ENCODE results near the gene PRRC2A.
A peak's percentile ranks its signal among the peaks of the same experiment; 100 is the strongest.

Gene PRRC2A

DNA sequence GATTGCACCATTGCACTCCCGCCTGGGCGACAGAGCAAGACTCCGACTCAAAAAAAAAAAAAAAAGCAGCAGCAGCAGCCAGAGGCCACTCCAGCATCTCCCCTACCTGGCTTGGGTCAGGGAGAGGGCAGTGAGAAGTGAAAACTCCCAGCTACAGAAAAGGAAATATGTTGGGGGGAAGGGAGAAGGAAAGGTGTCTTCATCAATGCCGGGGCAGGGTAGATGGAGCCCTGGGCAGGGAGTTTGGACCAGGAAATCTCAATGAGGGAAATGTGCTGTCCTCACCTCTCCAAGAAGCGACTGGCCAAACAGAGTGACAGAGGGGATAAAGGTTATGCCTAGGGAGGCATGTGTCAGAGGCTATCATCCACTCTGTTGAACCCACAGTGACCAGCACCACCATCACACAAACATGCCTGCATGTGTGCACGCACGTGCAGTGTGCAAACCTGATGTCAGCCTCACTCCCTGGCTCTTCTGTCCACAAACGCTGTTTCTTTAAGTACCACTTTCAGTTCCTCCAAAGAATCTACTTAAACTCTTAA is 6.4 kb upstream of the PRRC2A start:
- Histone ChIP-seq H3K4me3 (ENCODE audit: low read depth, low read length) (peak overlapping the region; percentile 51), H3K23ac (ENCODE audit: low read length) (no peak overlapping the region), H3K9ac (ENCODE audit: low read length) (no peak overlapping the region), H4K8ac (ENCODE audit: low read depth, low read length) (no peak overlapping the region), H3K9me3 (ENCODE audit: insufficient read depth, low read depth, low read length) (no peaks in the 10 kb centered on the region), H2BK12ac (ENCODE audit: low read length) (no peak overlapping the region), H2AK5ac (ENCODE audit: low read length) (no peak overlapping the region), H4K12ac (ENCODE audit: low read depth, low read length) (no peak overlapping the region), H3K79me1 (ENCODE audit: low read length) (no peaks in the 10 kb centered on the region), H2BK5ac (ENCODE audit: low read depth, low read length, poor library complexity) (no peak overlapping the region), H3K27ac (ENCODE audit: low read depth, low read length) (no peak overlapping the region), H3K36me3 (ENCODE audit: control insufficient read depth in 1 of 2, insufficient read depth in 2 of 2, low read length in 2 of 2) (no peaks in the 10 kb centered on the region), H3K27me3 (ENCODE audit: insufficient read depth, low read length) (no peaks in the 10 kb centered on the region), H3K4ac (ENCODE audit: low read depth, low read length) (no peak overlapping the region), H3K18ac (ENCODE audit: low read length) (no peak overlapping the region), H2AFZ (ENCODE audit: insufficient read depth, low read length, poor library complexity) (no peak overlapping the region), H4K91ac (ENCODE audit: low read depth, low read length) (no peak overlapping the region), H3K4me2 (ENCODE audit: low read length) (no peak overlapping the region), H3K79me2 (ENCODE audit: control insufficient read depth, insufficient read depth, low read length, poor library complexity) (no peaks in the 10 kb centered on the region), H3K4me1 (ENCODE audit: control insufficient read depth in 1 of 2, insufficient read depth in 2 of 2, low read length in 2 of 2) (no peaks in the 10 kb centered on the region), H3K14ac (ENCODE audit: low read length) (no peak overlapping the region), H2BK120ac (ENCODE audit: insufficient read depth, low read length, poor library complexity) (no peak overlapping the region)
- DNase-seq, result peak in 1 of 2 donors; percentile 20
- WGBS (ENCODE audit: extremely low coverage, insufficient coverage, insufficient read length), result no CpG with 5 or more reads among the region's 8 CpGs

DNA sequence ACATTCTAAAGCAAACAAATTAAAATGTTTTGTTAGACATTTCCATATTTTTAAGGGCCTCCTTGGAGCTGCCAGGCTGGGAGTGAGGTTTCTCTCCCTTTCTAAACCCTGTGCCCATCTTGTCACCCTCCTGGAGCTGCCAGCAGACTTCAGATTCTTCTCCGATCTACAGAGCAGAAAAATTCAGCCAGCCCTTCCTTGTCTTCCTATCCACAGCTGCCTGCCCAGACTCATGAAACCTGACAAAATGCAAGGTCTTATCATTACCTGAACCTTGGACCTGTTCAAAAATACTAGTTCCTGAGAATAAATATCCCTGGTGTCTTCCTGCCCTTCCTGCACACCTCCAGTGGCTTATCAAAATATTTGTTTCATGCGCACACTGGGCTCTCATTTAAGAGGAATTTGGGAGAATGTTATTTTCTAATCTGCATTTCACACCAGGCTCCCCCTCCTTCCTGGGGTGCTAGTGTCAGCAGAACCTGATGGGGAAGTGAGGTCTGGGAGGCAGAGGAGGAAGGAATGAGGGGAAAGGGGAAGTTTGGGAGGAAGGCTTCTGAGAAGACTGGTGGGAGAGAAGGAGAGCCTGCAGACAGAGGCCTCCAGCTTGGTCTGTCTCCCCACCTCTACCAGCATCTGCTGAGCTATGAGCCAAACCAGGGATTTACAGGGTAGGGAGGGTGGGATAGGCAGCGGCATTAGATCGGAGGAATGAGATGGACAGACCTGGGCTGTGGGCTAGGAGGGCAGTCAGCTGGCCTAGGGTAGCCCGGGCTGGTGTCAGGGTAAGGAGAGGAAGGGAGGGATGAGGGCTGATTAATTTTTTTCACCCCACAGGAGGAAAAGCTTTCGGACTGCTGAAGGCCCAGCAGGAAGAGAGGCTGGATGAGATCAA is 5.6 kb upstream of the PRRC2A start, which contains the start of gene AIF1:
TSS of gene AIF1 (plus strand) at position 551 of the 895 bp plus-strand sequence. CDS start at position 647, 96 bp downstream.
- Histone ChIP-seq H3K4me1 (ENCODE audit: control insufficient read depth in 1 of 2, insufficient read depth in 2 of 2, low read length in 2 of 2) (no peaks in the 10 kb centered on the region), H3K79me1 (ENCODE audit: low read length) (peaks cover under 1% of the 10 kb centered on the region), H3K79me2 (ENCODE audit: control insufficient read depth, insufficient read depth, low read length, poor library complexity) (no peaks in the 10 kb centered on the region), H3K4me3 (ENCODE audit: low read depth, low read length) (peak within 1 kb of the TSS; percentile 51), H4K12ac (ENCODE audit: low read depth, low read length) (no peak within 1 kb of the TSS), H2BK12ac (ENCODE audit: low read length) (no peak within 1 kb of the TSS), H3K18ac (ENCODE audit: low read length) (no peak within 1 kb of the TSS), H3K9me3 (ENCODE audit: insufficient read depth, low read depth, low read length) (no peaks in the 10 kb centered on the region), H4K91ac (ENCODE audit: low read depth, low read length) (no peak within 1 kb of the TSS), H4K8ac (ENCODE audit: low read depth, low read length) (no peak within 1 kb of the TSS), H3K9ac (ENCODE audit: low read length) (no peak within 1 kb of the TSS), H2BK120ac (ENCODE audit: insufficient read depth, low read length, poor library complexity) (no peak within 1 kb of the TSS), H3K14ac (ENCODE audit: low read length) (no peak within 1 kb of the TSS), H2BK5ac (ENCODE audit: low read depth, low read length, poor library complexity) (no peak within 1 kb of the TSS), H3K27me3 (ENCODE audit: insufficient read depth, low read length) (no peaks in the 10 kb centered on the region), H3K36me3 (ENCODE audit: control insufficient read depth in 1 of 2, insufficient read depth in 2 of 2, low read length in 2 of 2) (no peaks in the 10 kb centered on the region), H3K27ac (ENCODE audit: low read depth, low read length) (no peak within 1 kb of the TSS), H2AK5ac (ENCODE audit: low read length) (no peak within 1 kb of the TSS), H3K23ac (ENCODE audit: low read length) (no peak within 1 kb of the TSS), H3K4ac (ENCODE audit: low read depth, low read length) (no peak within 1 kb of the TSS), H3K4me2 (ENCODE audit: low read length) (no peak within 1 kb of the TSS), H2AFZ (ENCODE audit: insufficient read depth, low read length, poor library complexity) (no peak within 1 kb of the TSS)
- no CpG with 5 or more reads among the region's 6 CpGs for WGBS (ENCODE audit: extremely low coverage, insufficient coverage, insufficient read length)
- no peak for DNase-seq

DNA sequence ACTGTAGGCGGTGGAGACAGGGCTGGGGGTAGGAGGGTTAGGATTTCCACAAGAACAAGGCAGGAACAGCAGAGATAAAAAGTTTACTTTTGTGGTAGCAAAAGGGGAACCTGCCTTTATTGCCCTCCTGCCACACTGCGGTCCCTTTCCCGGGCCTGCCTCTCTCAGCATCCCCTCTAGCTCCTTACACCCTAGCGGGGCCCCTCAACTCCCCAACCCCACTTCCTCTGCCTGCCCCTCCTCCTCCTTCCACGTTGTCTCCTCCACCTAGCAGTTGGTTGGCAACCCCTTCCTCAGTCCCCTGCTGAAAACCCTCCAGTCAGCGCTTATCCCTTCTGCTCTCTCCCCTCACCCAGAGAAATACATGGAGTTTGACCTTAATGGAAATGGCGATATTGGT is 4.8 kb upstream of the PRRC2A start:
- Histone ChIP-seq H3K4ac (ENCODE audit: low read depth, low read length) (no peak overlapping the region), H3K4me2 (ENCODE audit: low read length) (no peak overlapping the region), H3K27me3 (ENCODE audit: insufficient read depth, low read length) (no peaks in the 10 kb centered on the region), H3K18ac (ENCODE audit: low read length) (no peak overlapping the region), H2BK120ac (ENCODE audit: insufficient read depth, low read length, poor library complexity) (no peak overlapping the region), H2BK12ac (ENCODE audit: low read length) (no peak overlapping the region), H3K23ac (ENCODE audit: low read length) (no peak overlapping the region), H3K9me3 (ENCODE audit: insufficient read depth, low read depth, low read length) (no peaks in the 10 kb centered on the region), H3K79me2 (ENCODE audit: control insufficient read depth, insufficient read depth, low read length, poor library complexity) (peaks cover 1% of the 10 kb centered on the region), H4K12ac (ENCODE audit: low read depth, low read length) (no peak overlapping the region), H3K79me1 (ENCODE audit: low read length) (peaks cover 3% of the 10 kb centered on the region), H3K36me3 (ENCODE audit: control insufficient read depth in 1 of 2, insufficient read depth in 2 of 2, low read length in 2 of 2) (no peaks in the 10 kb centered on the region), H3K9ac (ENCODE audit: low read length) (no peak overlapping the region), H2AK5ac (ENCODE audit: low read length) (no peak overlapping the region), H3K4me1 (ENCODE audit: control insufficient read depth in 1 of 2, insufficient read depth in 2 of 2, low read length in 2 of 2) (no peaks in the 10 kb centered on the region), H4K91ac (ENCODE audit: low read depth, low read length) (no peak overlapping the region), H4K8ac (ENCODE audit: low read depth, low read length) (no peak overlapping the region), H3K27ac (ENCODE audit: low read depth, low read length) (no peak overlapping the region), H3K4me3 (ENCODE audit: low read depth, low read length) (no peak overlapping the region), H2AFZ (ENCODE audit: insufficient read depth, low read length, poor library complexity) (no peak overlapping the region), H2BK5ac (ENCODE audit: low read depth, low read length, poor library complexity) (no peak overlapping the region), H3K14ac (ENCODE audit: low read length) (no peak overlapping the region)
- no CpG with 5 or more reads among the region's 7 CpGs for WGBS (ENCODE audit: extremely low coverage, insufficient coverage, insufficient read length)
- no peak for DNase-seq

DNA sequence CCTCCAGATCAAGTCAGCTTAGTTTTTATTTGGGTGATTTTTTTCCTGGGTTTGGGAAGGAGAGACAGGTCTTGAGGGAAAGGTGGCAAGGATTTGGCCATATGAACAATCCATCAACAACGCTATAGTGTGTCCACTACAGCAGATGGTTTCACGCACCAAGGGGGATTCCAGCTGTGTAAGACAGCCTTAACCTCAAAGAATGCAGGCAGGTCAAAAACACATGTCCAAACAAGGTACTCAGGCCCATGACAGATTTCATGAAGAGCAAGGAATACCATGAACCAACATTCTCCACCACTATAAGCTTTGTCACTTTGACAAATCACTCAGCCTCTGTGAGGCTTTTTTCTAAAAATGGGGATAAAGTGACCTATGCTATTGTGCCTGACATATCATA is 3.5 kb upstream of the PRRC2A start:
- H3K79me2 ChIP-seq (ENCODE audit: control insufficient read depth, insufficient read depth, low read length, poor library complexity), result peaks cover 10% of the 10 kb centered on the region
- no CpG with 5 or more reads among the region's 2 CpGs for WGBS (ENCODE audit: extremely low coverage, insufficient coverage, insufficient read length)
- DNase-seq, result no peak

More for the DNA sequence above, 3.5 kb upstream of the PRRC2A start:
- H3K9me3 ChIP-seq (ENCODE audit: insufficient read depth, low read depth, low read length), result no peaks in the 10 kb centered on the region
- no peak overlapping the region for H3K4ac ChIP-seq (ENCODE audit: low read depth, low read length)
- peaks cover 0 to 1% of the 10 kb centered on the region in 2 experiments for H3K4me1 ChIP-seq (ENCODE audit: control insufficient read depth in 1 of 2, insufficient read depth in 2 of 2, low read length in 2 of 2)
- H3K27me3 ChIP-seq (ENCODE audit: insufficient read depth, low read length), result no peaks in the 10 kb centered on the region
- no peak overlapping the region for H4K8ac ChIP-seq (ENCODE audit: low read depth, low read length)
- H2BK12ac ChIP-seq (ENCODE audit: low read length), result no peak overlapping the region
- no peak overlapping the region for H2BK5ac ChIP-seq (ENCODE audit: low read depth, low read length, poor library complexity)
- H4K12ac ChIP-seq (ENCODE audit: low read depth, low read length), result no peak overlapping the region
- H2AK5ac ChIP-seq (ENCODE audit: low read length), result no peak overlapping the region
- no peak overlapping the region for H3K18ac ChIP-seq (ENCODE audit: low read length)
- H3K4me3 ChIP-seq (ENCODE audit: low read depth, low read length), result no peak overlapping the region
- H4K91ac ChIP-seq (ENCODE audit: low read depth, low read length), result no peak overlapping the region
- no peak overlapping the region for H2AFZ ChIP-seq (ENCODE audit: insufficient read depth, low read length, poor library complexity)
- H3K27ac ChIP-seq (ENCODE audit: low read depth, low read length), result no peak overlapping the region
- no peaks in the 10 kb centered on the region for H3K36me3 ChIP-seq (ENCODE audit: control insufficient read depth in 1 of 2, insufficient read depth in 2 of 2, low read length in 2 of 2)
- peaks cover 7% of the 10 kb centered on the region for H3K79me1 ChIP-seq (ENCODE audit: low read length)
- H3K9ac ChIP-seq (ENCODE audit: low read length), result no peak overlapping the region
- H2BK120ac ChIP-seq (ENCODE audit: insufficient read depth, low read length, poor library complexity), result no peak overlapping the region
- no peak overlapping the region for H3K4me2 ChIP-seq (ENCODE audit: low read length)
- H3K14ac ChIP-seq (ENCODE audit: low read length), result no peak overlapping the region
- no peak overlapping the region for H3K23ac ChIP-seq (ENCODE audit: low read length)

Data from trophoblast cell (in vitro differentiated cells and primary cell).